MCF 10A (cell line): Measurements from ENCODE around the gene MCC. TPM values are rescaled to one million over a fixed set of nuclear protein-coding genes. Genes with fewer than 3 reads are reported as not detected.

ENCODE experiments used
- BruUV-seq: library from RNA; stranded (reverse); fragments of 400-500 nt; replicated peaks from 2 replicates; lab custom pipeline; 2021; lab: Mats Ljungman, UMichigan
- CTCF ChIA-PET: fragments of 300-600 bp; sonication (Branson Sonifier 250); formaldehyde crosslinking; extraction: SDS; loops from one replicate; lab custom pipeline; 2021; ENCODE audit warnings: antibody characterized with exemption, inconsistent platforms; lab: Yijun Ruan, JAX
- POLR2A ChIA-PET: fragments of 300-600, 350-650 bp; sonication (Branson Sonifier 250); formaldehyde crosslinking; extraction: SDS; loops from one replicate; lab custom pipeline; 2020; ENCODE audit warnings: antibody characterized with exemption, inconsistent platforms; lab: Yijun Ruan, JAX
- DNase-seq: peaks from one replicate; pipeline ENCODE4 v3.0.0-alpha.2; 2018; ENCODE audit not compliant: unreplicated experiment
- H3K27ac Mint-ChIP-seq: one replicate; pipeline ENCODE4 v1.8.0; 2022; ENCODE audit warnings: mild to moderate bottlenecking, low read depth, mixed read lengths; ENCODE audit not compliant: unreplicated experiment
- H3K27me3 Mint-ChIP-seq: one replicate; pipeline ENCODE4 v1.8.0; 2022; ENCODE audit warnings: mixed read lengths; ENCODE audit not compliant: insufficient read depth, unreplicated experiment
- H3K36me3 Mint-ChIP-seq: one replicate; pipeline ENCODE4 v1.8.0; 2022; ENCODE audit warnings: mild to moderate bottlenecking, moderate library complexity, mixed read lengths; ENCODE audit not compliant: insufficient read depth, unreplicated experiment
- H3K4me1 Mint-ChIP-seq: one replicate; pipeline ENCODE4 v1.8.0; 2022; ENCODE audit warnings: mixed read lengths; ENCODE audit not compliant: insufficient read depth, unreplicated experiment
- H3K4me3 Mint-ChIP-seq: one replicate; pipeline ENCODE4 v1.8.0; 2022; ENCODE audit warnings: mild to moderate bottlenecking, moderate library complexity, mixed read lengths; ENCODE audit not compliant: unreplicated experiment
- H3K9me3 Mint-ChIP-seq: one replicate; pipeline ENCODE4 v1.8.0; 2022; ENCODE audit warnings: mixed read lengths; ENCODE audit not compliant: unreplicated experiment
- intact Hi-C: fragments of 100-400 bp; cut with micrococcal nuclease; formaldehyde crosslinking; loops from 2 replicates; pipeline ENCODE4 v1.14.1; 2022
- total RNA-seq: library from RNA; stranded (reverse); gene quantifications from 2 replicates; pipeline ENCODE4 v1.2.3, GENCODE V29; 2022
- TF ChIP-seq, protein P1 (sequence below): fragments of 200-600 bp; IDR thresholded peaks from one replicate; pipeline ENCODE4 v1.8.0; 2022; ENCODE audit warnings: antibody characterized with exemption, mild to moderate bottlenecking; ENCODE audit not compliant: unreplicated experiment

Gene MCC
- total RNA-seq, 1 experiment from 2014 or later, result 25.3 TPM

DNA sequence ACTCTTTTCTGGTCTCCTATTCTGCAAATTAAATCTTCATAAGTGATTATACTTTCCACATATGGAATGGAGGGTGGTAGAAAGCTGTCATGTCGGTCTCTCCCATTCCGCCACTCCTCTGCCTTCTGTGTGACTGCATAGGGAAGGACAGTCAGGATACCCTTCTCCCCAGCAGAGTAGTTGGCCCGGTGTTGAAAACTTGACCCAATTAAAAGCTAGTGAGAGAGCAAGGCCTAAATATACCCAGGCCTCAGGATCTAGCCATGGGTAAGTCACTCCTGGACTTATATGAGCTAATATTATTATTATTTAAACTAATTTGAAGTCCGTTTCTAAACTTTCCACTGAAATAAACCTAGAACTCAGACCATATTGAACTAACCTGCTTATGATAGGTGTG is 248.2 kb downstream of the MCC start:
- ChIA-PET POLR2A (interaction anchor here (0.7 to 1.3 kb wide), 3 partner anchors 30 to 119 kb away, joined by 3 read pairs; no protein-coding TSS in a partner anchor), CTCF (interaction anchor here (0.5 to 1.9 kb wide), 3 partner anchors 35 to 318 kb away, joined by 3 to 5 read pairs (median 4); no protein-coding TSS in a partner anchor)
- Mint-ChIP-seq H3K4me1 (peaks cover 31% of the 10 kb centered on the region), H3K27me3 (no peaks in the 10 kb centered on the region), H3K27ac (no peak overlapping the region), H3K4me3 (no peak overlapping the region), H3K9me3 (no peaks in the 10 kb centered on the region), H3K36me3 (no peaks in the 10 kb centered on the region)
- intact Hi-C loops, result no loop called here
- TF ChIP-seq, protein P1, sequence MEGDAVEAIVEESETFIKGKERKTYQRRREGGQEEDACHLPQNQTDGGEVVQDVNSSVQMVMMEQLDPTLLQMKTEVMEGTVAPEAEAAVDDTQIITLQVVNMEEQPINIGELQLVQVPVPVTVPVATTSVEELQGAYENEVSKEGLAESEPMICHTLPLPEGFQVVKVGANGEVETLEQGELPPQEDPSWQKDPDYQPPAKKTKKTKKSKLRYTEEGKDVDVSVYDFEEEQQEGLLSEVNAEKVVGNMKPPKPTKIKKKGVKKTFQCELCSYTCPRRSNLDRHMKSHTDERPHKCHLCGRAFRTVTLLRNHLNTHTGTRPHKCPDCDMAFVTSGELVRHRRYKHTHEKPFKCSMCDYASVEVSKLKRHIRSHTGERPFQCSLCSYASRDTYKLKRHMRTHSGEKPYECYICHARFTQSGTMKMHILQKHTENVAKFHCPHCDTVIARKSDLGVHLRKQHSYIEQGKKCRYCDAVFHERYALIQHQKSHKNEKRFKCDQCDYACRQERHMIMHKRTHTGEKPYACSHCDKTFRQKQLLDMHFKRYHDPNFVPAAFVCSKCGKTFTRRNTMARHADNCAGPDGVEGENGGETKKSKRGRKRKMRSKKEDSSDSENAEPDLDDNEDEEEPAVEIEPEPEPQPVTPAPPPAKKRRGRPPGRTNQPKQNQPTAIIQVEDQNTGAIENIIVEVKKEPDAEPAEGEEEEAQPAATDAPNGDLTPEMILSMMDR, result no peak
- DNase-seq, result no peak
- BruUV-seq, result no TSS peak

DNA sequence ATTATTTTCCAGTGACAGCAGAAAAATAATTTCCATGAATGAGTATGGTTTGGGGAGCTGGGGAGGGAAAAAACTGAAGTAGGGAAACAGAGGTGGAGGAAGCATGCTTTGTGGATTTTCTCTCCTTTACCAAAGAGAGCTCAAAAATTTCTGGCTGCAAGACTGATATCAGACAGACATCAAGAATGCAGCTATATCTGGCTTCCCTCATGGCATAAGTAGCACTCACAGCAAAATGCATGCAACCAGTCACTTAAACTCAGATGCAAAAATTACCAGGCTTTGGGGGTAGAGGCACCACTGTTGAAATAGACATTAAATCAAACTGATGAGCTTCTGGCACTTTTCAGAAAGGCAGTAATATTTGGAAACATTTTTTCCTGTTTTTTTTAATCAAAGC is 250.4 kb downstream of the MCC start:
- POLR2A ChIA-PET, result interaction anchor here (0.5 to 1.2 kb wide), 5 partner anchors 19 to 93 kb away, joined by 3 to 4 read pairs (median 3); no protein-coding TSS in a partner anchor

DNA sequence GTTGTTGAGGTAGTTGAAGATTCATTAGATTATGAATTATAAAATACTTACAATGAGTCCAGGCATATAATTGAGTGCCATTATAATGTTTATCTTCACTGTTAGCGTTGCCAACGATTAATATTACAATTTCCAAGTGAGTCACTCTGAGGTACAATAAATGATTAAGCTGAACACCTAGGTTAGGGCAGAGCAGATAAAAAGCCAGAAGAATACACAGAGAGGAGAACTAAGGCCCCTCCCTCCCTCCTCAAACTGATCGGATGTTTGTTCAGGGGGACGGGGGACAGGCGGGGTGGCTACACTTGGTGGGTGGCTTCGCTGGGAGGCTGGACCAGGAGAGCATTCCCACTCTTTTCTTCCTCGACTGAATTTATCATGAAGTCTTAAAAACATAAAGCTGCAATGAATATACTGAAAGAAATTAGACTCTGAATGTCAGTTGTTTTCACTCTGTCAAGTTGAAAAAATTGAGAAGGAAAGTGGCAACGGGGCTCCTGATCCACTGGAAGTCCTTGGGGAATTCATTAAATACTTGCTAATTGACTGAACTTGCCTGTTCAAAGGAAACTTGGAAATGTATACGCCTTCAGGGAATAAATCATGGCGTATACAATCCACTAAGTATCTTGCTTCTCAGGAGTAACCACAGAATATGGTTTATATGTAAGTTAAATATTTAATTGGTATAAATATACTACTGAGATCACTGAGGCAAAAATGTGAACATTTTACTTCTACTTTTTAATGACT is 251.5 kb downstream of the MCC start:
- no peak overlapping the region for H3K27ac Mint-ChIP-seq
- CTCF ChIA-PET, result interaction anchor here (0.5 to 1.6 kb wide), 5 partner anchors 12 to 71 kb away, joined by 3 read pairs; no protein-coding TSS in a partner anchor
- no peaks in the 10 kb centered on the region for H3K9me3 Mint-ChIP-seq
- no peaks in the 10 kb centered on the region for H3K36me3 Mint-ChIP-seq
- BruUV-seq, result no TSS peak
- intact Hi-C loops, result no loop called here
- H3K4me1 Mint-ChIP-seq, result peaks cover 31% of the 10 kb centered on the region
- POLR2A ChIA-PET, result interaction anchor here (0.7 to 1.7 kb wide), 9 partner anchors 10 to 105 kb away, joined by 3 to 4 read pairs (median 3); no protein-coding TSS in a partner anchor
- DNase-seq, result no peak
- no peak overlapping the region for H3K4me3 Mint-ChIP-seq
- no peaks in the 10 kb centered on the region for H3K27me3 Mint-ChIP-seq
- TF ChIP-seq, protein P1, result no peak

More for the DNA sequence above, 250.4 kb downstream of the MCC start:
- intact Hi-C loops, result no loop called here
- Mint-ChIP-seq H3K4me1 (peaks cover 27% of the 10 kb centered on the region), H3K36me3 (no peaks in the 10 kb centered on the region), H3K9me3 (no peaks in the 10 kb centered on the region), H3K27me3 (no peaks in the 10 kb centered on the region), H3K4me3 (no peak overlapping the region), H3K27ac (no peak overlapping the region)
- DNase-seq, result no peak
- TF ChIP-seq, protein P1, result no peak
- CTCF ChIA-PET, result interaction anchor here (0.6 to 1.6 kb wide), 4 partner anchors 11 to 981 kb away, joined by 3 read pairs; no protein-coding TSS in a partner anchor
- no TSS peak for BruUV-seq

DNA sequence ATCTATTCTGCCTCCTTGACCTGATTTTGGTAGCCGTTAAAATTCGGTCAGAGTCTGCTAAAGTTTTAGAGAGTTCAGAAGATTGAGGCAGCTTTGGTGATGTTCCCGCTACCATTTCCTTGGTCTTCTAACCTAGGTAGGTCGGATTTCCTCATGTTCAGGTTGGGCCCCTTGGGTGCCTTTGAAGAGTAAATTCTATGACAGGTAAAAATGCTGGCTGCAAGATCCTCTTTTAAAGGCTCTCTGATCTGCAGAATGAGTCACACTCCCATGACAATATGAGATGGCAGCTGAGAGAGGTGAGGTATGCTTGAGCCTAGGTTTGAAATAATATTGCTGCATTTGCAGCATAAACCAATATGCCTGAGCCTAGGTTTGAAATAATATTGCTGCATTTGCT is 252.4 kb downstream of the MCC start:
- TF ChIP-seq, protein P1, result no peak
- Mint-ChIP-seq H3K4me3 (no peak overlapping the region), H3K27ac (no peak overlapping the region), H3K4me1 (peaks cover 40% of the 10 kb centered on the region), H3K27me3 (no peaks in the 10 kb centered on the region), H3K9me3 (no peaks in the 10 kb centered on the region), H3K36me3 (no peaks in the 10 kb centered on the region)
- intact Hi-C loops, result no loop called here
- ChIA-PET CTCF (interaction anchor here (0.7 kb wide), 2 partner anchors 14 to 35 kb away, joined by 3 read pairs; no protein-coding TSS in a partner anchor), POLR2A (interaction anchor here (0.7 to 1.7 kb wide), 8 partner anchors 23 to 106 kb away, joined by 3 to 5 read pairs (median 4); no protein-coding TSS in a partner anchor)
- DNase-seq, result peak; percentile 27
- BruUV-seq, result no TSS peak
